GM12878 (cell line): ENCODE results near the gene METTL27.
"Not testable (repeated sequence)": the region's sequence is repeated elsewhere in the genome, so short reads cannot be mapped to it uniquely, and the experiment has no call there.

Experiments used
- FOXK2 ChIP-seq: fragments of 450-650 bp; IDR thresholded peaks from 2 replicates; pipeline ENCODE4 v1.6.1; 2017; ENCODE audit warnings: mild to moderate bottlenecking, moderate library complexity
- GABPA ChIP-seq: IDR thresholded peaks from 2 replicates; pipeline ENCODE4 v1.6.1; 2014; ENCODE audit warnings: antibody characterized with exemption, low read depth, mild to moderate bottlenecking, inconsistent platforms
- HCFC1 ChIP-seq: fragments of 150-350 bp; IDR thresholded peaks from 2 replicates; pipeline ENCODE4 v1.6.1; 2014; ENCODE audit warnings: low read length
- NFYA ChIP-seq: IDR thresholded peaks from 2 replicates; pipeline ENCODE4 v1.6.1; 2011; ENCODE audit warnings: low read depth, mild to moderate bottlenecking, low read length, improper control_type of control experiment, borderline replicate concordance
- SMC3 ChIP-seq: IDR thresholded peaks from 2 replicates; pipeline ENCODE4 v1.6.1; 2011; ENCODE audit warnings: low read length, improper control_type of control experiment, borderline replicate concordance
- STAT3 ChIP-seq: IDR thresholded peaks from 2 replicates; pipeline ENCODE4 v1.6.1; 2011; ENCODE audit warnings: low read depth, low read length, improper control_type of control experiment
- TF ChIP-seq, protein P1 (sequence below), 3 experiments: IDR thresholded peaks in 2 of 3; conservative IDR thresholded peaks in 1 of 3; 2 replicates each; pipeline ENCODE4 v1.5.1; 2011; ENCODE audit warnings: low read depth in 3 of 3, low read length in 3 of 3, mild to moderate bottlenecking in 3 of 3, control low read depth in 2 of 3, moderate library complexity in 2 of 3, inconsistent platforms in 1 of 3, mixed read lengths in 1 of 3; ENCODE audit not compliant: control insufficient read depth in 2 of 3, insufficient read depth in 1 of 3; ENCODE audit errors: extremely low read depth in 1 of 3

- not testable (repeated sequence) for TF ChIP-seq STAT3, GABPA, FOXK2, SMC3, NFYA, HCFC1
- TF ChIP-seq, protein P1, sequence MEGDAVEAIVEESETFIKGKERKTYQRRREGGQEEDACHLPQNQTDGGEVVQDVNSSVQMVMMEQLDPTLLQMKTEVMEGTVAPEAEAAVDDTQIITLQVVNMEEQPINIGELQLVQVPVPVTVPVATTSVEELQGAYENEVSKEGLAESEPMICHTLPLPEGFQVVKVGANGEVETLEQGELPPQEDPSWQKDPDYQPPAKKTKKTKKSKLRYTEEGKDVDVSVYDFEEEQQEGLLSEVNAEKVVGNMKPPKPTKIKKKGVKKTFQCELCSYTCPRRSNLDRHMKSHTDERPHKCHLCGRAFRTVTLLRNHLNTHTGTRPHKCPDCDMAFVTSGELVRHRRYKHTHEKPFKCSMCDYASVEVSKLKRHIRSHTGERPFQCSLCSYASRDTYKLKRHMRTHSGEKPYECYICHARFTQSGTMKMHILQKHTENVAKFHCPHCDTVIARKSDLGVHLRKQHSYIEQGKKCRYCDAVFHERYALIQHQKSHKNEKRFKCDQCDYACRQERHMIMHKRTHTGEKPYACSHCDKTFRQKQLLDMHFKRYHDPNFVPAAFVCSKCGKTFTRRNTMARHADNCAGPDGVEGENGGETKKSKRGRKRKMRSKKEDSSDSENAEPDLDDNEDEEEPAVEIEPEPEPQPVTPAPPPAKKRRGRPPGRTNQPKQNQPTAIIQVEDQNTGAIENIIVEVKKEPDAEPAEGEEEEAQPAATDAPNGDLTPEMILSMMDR (IDR thresholded peaks at IDR 0.05 in 2 of 3, conservative IDR thresholded peaks at IDR 0.05 in 1 of 3; ENCODE audit: control insufficient read depth in 2 of 3, extremely low read depth in 1 of 3, insufficient read depth in 1 of 3, low read depth in 3 of 3, low read length in 3 of 3): not testable (repeated sequence)
Measured at GRCh38 chr7:73795188-73795587, 47.1 kb downstream of the METTL27 start.
